Neural cell (in vitro differentiated cells): ENCODE results near the gene TMEM187. TPM values are rescaled to one million over a fixed set of nuclear protein-coding genes. Genes with fewer than 3 reads are reported as not detected.

Experiments
- H2AFZ ChIP-seq: fragments of 200-600, 300-800 bp; sonication (generic), shearing (Covaris generic); 2 replicates; pipeline ENCODE4 v1.6.0; 2014; ENCODE audit warnings: low read depth, mild to moderate bottlenecking, antibody characterized with exemption, low read length, moderate library complexity
- H3F3A ChIP-seq: fragments of 200-600 bp; shearing (Covaris generic); 2 replicates; pipeline ENCODE4 v1.6.1; 2016; ENCODE audit warnings: mild to moderate bottlenecking, moderate library complexity, mixed read lengths, antibody characterized with exemption, low read length; ENCODE audit not compliant: insufficient read depth, poor library complexity, severe bottlenecking
- H3K27ac ChIP-seq: fragments of 200-600, 300-800 bp; sonication (generic), shearing (Covaris generic); 2 replicates; pipeline ENCODE4 v1.5.1; 2014; ENCODE audit warnings: mild to moderate bottlenecking, low read length, moderate library complexity
- H3K27me3 ChIP-seq: fragments of 300-800, 200-600 bp; sonication (generic), shearing (Covaris generic); 2 replicates; pipeline ENCODE4 v1.6.0; 2014; ENCODE audit warnings: mild to moderate bottlenecking, low read depth, low read length, moderate library complexity; ENCODE audit not compliant: insufficient read depth
- H3K36me3 ChIP-seq: fragments of 300-800, 200-600 bp; sonication (generic), shearing (Covaris generic); 2 replicates; pipeline ENCODE4 v1.5.1; 2014; ENCODE audit warnings: mild to moderate bottlenecking, antibody characterized with exemption, low read length, moderate library complexity; ENCODE audit not compliant: insufficient read depth
- H3K4me2 ChIP-seq: fragments of 300-800, 200-600 bp; sonication (generic), shearing (Covaris generic); 2 replicates; pipeline ENCODE4 v1.6.0; 2014; ENCODE audit warnings: mild to moderate bottlenecking, low read length
- H3K4me3 ChIP-seq: fragments of 300-800, 200-600 bp; sonication (generic), shearing (Covaris generic); 2 replicates; pipeline ENCODE4 v1.5.1; 2014; ENCODE audit warnings: mild to moderate bottlenecking, low read length, moderate library complexity
- H3K79me2 ChIP-seq: fragments of 200-600 bp; shearing (Covaris generic); replicated peaks from 2 replicates; pipeline ENCODE4 v1.6.0; 2014; ENCODE audit warnings: mild to moderate bottlenecking, low read length, moderate library complexity; ENCODE audit not compliant: insufficient read depth
- H3K9ac ChIP-seq: fragments of 300-800, 200-600 bp; sonication (generic), shearing (Covaris generic); 2 replicates; pipeline ENCODE4 v1.6.1; 2016; ENCODE audit warnings: mild to moderate bottlenecking, low read length, mixed read lengths
- H3K9me2 ChIP-seq: fragments of 200-600 bp; shearing (Covaris generic); 2 replicates; pipeline ENCODE4 v1.6.1; 2016; ENCODE audit warnings: mild to moderate bottlenecking, low read length, mixed read lengths; ENCODE audit not compliant: insufficient read depth
- H3K9me3 ChIP-seq: fragments of 200-600, 300-800 bp; sonication (generic), shearing (Covaris generic); 2 replicates; pipeline ENCODE4 v1.6.1; 2016; ENCODE audit warnings: mild to moderate bottlenecking, mixed run types, low read length, moderate library complexity, mixed read lengths
- H4K20me1 ChIP-seq: fragments of 200-600 bp; shearing (Covaris generic); 2 replicates; pipeline ENCODE4 v1.6.1; 2016; ENCODE audit warnings: mild to moderate bottlenecking, mixed run types; ENCODE audit not compliant: insufficient read depth
- EP300 ChIP-seq: fragments of 450-650 bp; conservative IDR thresholded peaks from 2 replicates; pipeline ENCODE4 v1.6.1; 2014; ENCODE audit warnings: antibody characterized with exemption, mild to moderate bottlenecking, moderate library complexity; ENCODE audit not compliant: poor library complexity, severe bottlenecking
- EZH2 ChIP-seq: fragments of 200-600, 300-800 bp; shearing (Covaris generic), sonication (generic); IDR thresholded peaks from 2 replicates; pipeline ENCODE4 v1.6.1; 2014; ENCODE audit warnings: antibody characterized with exemption, low read length, borderline replicate concordance, mild to moderate bottlenecking; ENCODE audit not compliant: insufficient read depth, poor library complexity, severe bottlenecking
- MXI1 ChIP-seq: fragments of 450-650 bp; conservative IDR thresholded peaks from 2 replicates; pipeline ENCODE4 v1.6.1; 2014; ENCODE audit warnings: antibody characterized with exemption, mild to moderate bottlenecking; ENCODE audit not compliant: poor library complexity, severe bottlenecking
- POLR2AphosphoS5 ChIP-seq: IDR thresholded peaks from 2 replicates; pipeline ENCODE4 v1.6.1; 2012
- RAD21 ChIP-seq: fragments of 450-650 bp; conservative IDR thresholded peaks from 2 replicates; pipeline ENCODE4 v1.6.1; 2014; ENCODE audit warnings: antibody characterized with exemption, mild to moderate bottlenecking, moderate library complexity
- SMC3 ChIP-seq: fragments of 450-650 bp; conservative IDR thresholded peaks from 2 replicates; pipeline ENCODE4 v1.6.1; 2014; ENCODE audit warnings: antibody characterized with exemption, mild to moderate bottlenecking, moderate library complexity; ENCODE audit not compliant: poor library complexity
- TAF1 ChIP-seq: IDR thresholded peaks from 2 replicates; pipeline ENCODE4 v1.6.1; 2012; ENCODE audit warnings: low read depth
- polyA plus RNA-seq: library from polyadenylated mRNA; depleted of rRNA; stranded (reverse); fragments of >200 nt; gene quantifications from 2 replicates; pipeline ENCODE4 v1.2.3, GENCODE V29; 2014
- TF ChIP-seq, protein P1 (sequence below): IDR thresholded peaks from 2 replicates; pipeline ENCODE4 v1.6.1; 2012; ENCODE audit warnings: borderline replicate concordance
- TF ChIP-seq, protein P2 (sequence below): fragments of 450-650 bp; IDR thresholded peaks from 2 replicates; pipeline ENCODE4 v1.5.1; 2014; ENCODE audit warnings: antibody characterized with exemption, mild to moderate bottlenecking, moderate library complexity; ENCODE audit not compliant: poor library complexity, severe bottlenecking

The TMEM187 gene
- polyA plus RNA-seq, 1 donor from 2014 or later = 5.2 TPM

DNA sequence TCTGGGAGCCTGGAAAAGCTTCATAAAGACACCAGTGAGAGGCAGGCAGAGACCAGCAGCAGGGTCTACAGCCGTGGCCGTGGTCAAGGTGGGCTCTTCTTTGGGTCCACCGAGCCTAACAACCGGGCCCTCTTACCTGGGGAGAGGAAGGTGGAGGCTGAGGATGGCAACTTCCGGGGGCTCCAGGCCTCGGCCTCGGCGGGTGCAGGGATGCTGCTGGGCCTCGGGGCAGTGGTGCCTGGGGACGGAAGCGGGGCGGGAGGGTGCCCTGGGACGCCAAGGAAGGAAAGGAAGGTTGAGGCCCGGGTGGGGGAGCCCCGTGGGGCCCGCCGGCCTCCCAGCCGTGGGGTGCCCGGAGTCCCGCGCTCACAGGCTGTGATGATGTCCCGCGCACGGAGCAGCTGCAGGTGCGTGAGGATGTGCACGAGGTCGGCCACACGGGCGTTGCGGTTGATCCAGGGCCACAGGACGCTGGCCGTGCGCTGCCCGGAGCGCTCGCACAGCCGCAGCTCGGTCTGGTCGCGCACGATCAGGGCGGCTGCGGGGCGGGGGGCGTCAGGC, 46.6 kb downstream of the TMEM187 start (continued):
- TF ChIP-seq, protein P1, sequence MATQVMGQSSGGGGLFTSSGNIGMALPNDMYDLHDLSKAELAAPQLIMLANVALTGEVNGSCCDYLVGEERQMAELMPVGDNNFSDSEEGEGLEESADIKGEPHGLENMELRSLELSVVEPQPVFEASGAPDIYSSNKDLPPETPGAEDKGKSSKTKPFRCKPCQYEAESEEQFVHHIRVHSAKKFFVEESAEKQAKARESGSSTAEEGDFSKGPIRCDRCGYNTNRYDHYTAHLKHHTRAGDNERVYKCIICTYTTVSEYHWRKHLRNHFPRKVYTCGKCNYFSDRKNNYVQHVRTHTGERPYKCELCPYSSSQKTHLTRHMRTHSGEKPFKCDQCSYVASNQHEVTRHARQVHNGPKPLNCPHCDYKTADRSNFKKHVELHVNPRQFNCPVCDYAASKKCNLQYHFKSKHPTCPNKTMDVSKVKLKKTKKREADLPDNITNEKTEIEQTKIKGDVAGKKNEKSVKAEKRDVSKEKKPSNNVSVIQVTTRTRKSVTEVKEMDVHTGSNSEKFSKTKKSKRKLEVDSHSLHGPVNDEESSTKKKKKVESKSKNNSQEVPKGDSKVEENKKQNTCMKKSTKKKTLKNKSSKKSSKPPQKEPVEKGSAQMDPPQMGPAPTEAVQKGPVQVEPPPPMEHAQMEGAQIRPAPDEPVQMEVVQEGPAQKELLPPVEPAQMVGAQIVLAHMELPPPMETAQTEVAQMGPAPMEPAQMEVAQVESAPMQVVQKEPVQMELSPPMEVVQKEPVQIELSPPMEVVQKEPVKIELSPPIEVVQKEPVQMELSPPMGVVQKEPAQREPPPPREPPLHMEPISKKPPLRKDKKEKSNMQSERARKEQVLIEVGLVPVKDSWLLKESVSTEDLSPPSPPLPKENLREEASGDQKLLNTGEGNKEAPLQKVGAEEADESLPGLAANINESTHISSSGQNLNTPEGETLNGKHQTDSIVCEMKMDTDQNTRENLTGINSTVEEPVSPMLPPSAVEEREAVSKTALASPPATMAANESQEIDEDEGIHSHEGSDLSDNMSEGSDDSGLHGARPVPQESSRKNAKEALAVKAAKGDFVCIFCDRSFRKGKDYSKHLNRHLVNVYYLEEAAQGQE = no peak

DNA sequence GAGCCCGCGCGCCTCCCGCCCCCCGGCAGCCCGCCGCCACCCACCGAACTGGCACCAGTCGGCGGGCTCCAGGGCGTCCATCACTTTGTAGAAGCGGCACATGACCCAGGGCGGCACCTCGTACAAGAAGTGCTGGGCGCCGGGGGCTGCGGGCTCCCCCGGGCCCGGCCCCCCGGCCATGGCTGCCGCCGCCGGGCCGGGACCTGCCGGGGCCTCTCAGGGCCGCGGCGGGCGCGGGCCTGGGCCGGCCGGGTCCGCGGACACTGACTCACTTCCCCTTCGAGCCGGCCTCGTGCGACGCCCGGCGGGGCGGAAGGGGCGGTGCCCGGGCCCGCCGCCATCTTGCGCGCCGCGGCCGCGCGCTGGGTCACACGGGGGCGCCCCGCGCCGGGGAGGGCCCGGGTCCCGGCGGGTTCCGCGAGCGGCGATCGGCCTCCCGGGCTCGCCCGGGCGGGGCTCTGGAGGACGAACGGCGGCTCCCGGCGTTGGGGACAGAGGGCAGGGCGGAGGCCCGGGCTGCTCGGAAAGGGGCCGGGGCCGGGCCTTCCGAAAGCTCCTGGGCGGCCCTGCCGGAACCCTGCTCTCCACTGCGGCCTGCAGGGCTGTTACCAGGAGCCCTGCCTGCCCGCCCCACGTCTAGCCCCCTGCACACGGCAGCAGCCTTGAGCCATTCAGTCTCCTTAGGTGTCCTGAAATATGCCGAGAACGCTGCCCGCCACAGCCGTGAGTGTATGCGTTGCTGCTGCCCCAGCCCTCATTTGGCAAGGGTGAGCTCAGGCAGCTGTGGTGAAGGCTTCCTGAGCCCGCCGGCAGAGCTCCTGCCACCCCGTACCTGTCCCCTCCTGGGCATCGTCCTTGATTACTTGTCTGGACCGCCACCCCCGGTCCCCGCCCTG, 47.3 kb downstream of the TMEM187 start, which contains the start of gene IRAK1:
IRAK1 (minus strand) TSS at position 270 of the 896 bp plus-strand sequence; CDS start at position 180, 90 bp downstream.
- Histone ChIP-seq H3K27ac (no peak within 1 kb of the TSS), H3K9me2 (no peaks in the 10 kb centered on the region), H2AFZ (no peak within 1 kb of the TSS), H3K27me3 (no peaks in the 10 kb centered on the region), H3K4me2 (no peak within 1 kb of the TSS), H3K9me3 (no peaks in the 10 kb centered on the region), H3K79me2 (no peaks in the 10 kb centered on the region), H4K20me1 (no peaks in the 10 kb centered on the region), H3K4me3 (peak within 1 kb of the TSS; percentile 31), H3F3A (no peaks in the 10 kb centered on the region), H3K9ac (peak within 1 kb of the TSS; percentile 16), H3K36me3 (no peaks in the 10 kb centered on the region)
- TF ChIP-seq TAF1 (no peak), EP300 (no peak), RAD21 (no peak), POLR2AphosphoS5 (no peak), EZH2 (no peak), MXI1 (no peak), SMC3 (no peak)
- TF ChIP-seq, protein P2, sequence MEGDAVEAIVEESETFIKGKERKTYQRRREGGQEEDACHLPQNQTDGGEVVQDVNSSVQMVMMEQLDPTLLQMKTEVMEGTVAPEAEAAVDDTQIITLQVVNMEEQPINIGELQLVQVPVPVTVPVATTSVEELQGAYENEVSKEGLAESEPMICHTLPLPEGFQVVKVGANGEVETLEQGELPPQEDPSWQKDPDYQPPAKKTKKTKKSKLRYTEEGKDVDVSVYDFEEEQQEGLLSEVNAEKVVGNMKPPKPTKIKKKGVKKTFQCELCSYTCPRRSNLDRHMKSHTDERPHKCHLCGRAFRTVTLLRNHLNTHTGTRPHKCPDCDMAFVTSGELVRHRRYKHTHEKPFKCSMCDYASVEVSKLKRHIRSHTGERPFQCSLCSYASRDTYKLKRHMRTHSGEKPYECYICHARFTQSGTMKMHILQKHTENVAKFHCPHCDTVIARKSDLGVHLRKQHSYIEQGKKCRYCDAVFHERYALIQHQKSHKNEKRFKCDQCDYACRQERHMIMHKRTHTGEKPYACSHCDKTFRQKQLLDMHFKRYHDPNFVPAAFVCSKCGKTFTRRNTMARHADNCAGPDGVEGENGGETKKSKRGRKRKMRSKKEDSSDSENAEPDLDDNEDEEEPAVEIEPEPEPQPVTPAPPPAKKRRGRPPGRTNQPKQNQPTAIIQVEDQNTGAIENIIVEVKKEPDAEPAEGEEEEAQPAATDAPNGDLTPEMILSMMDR = no peak
- TF ChIP-seq, protein P1 = no peak
